Measurements from ENCODE around the gene ACSS1. TPM values are rescaled to one million over a fixed set of nuclear protein-coding genes. Genes with fewer than 3 reads are reported as not detected.

ACSS1 gene
- total and polyA plus RNA-seq, 2 of the 8 experiments (the other 6 are each of a cell fraction or from before 2014, with no cell fraction given) = 2.6 to 3.4 TPM

DNA sequence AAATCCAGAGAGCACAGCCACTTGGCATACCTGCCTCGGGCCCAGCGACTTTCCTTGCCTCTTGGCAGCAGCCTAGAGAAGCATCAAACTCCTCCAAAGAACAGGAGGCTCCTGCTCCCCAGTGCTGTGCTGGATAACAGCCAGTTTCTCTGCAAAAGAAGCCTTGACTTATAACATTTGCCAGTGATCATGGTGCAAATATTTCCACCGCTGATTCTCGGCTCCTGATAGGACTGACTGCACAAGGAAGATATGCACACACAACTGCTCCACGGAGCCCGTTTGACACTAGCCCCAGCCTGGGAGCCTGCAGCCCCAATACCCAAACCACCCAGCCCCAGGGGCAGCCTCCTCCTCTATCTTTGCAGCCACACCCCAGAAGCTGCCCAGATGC lies 17.5 kb downstream of the ACSS1 start:
- H3K79me2 ChIP-seq (ENCODE audit: control insufficient read depth in 1 of 2, insufficient read depth in 2 of 2, low read length in 2 of 2) = no peaks in the 10 kb centered on the region
- no peak overlapping the region for H3K27ac ChIP-seq (ENCODE audit: low read depth, low read length)
- H3K4ac ChIP-seq (replicated peaks; ENCODE audit: insufficient read length, low read depth, low read length) = no peak overlapping the region
- H3K27me3 ChIP-seq (replicated peaks in 1 of 4; ENCODE audit: control insufficient read depth in 3 of 4, extremely low read depth in 1 of 4, insufficient read depth in 3 of 4, low read length in 3 of 4) = no peaks in the 10 kb centered on the region; a peak in 1 of 7 replicates
- no peak overlapping the region for H2BK15ac ChIP-seq (ENCODE audit: low read length)
- no peaks in the 10 kb centered on the region for H3K9me3 ChIP-seq (ENCODE audit: insufficient read depth in 2 of 2, low read depth in 1 of 2, low read length in 1 of 2)
- H4K91ac ChIP-seq (replicated peaks; ENCODE audit: insufficient read length, low read length) = no peak overlapping the region
- no peak for DNase-seq (ENCODE audit: low read depth in 1 of 2, low spot score in 2 of 2)
- H4K5ac ChIP-seq (ENCODE audit: insufficient read length, low read depth, low read length) = no peak overlapping the region
- no peaks in the 10 kb centered on the region; a peak in 1 of 7 replicates for H3K4me1 ChIP-seq (replicated peaks in 1 of 4; ENCODE audit: control insufficient read depth in 3 of 4, insufficient read depth in 4 of 4, low read length in 3 of 4)
- POLR2A ChIA-PET (ENCODE audit: partially characterized antibody) = interaction anchor here (0.7 kb wide), 1 partner anchor 22 kb away, joined by 4 read pairs; no protein-coding TSS in a partner anchor
- FAIRE-seq = no peak
- no peaks in the 10 kb centered on the region for H3K79me1 ChIP-seq (ENCODE audit: low read depth, low read length)
- no peaks in the 10 kb centered on the region for H3K23me2 ChIP-seq (ENCODE audit: low read depth, low read length)
- no peak overlapping the region for H2BK5ac ChIP-seq (ENCODE audit: low read depth, low read length)
- H2BK12ac ChIP-seq (ENCODE audit: low read depth, low read length) = no peak overlapping the region
- no peak overlapping the region for H3K18ac ChIP-seq (ENCODE audit: extremely low read depth, low read length)
- CTCF ChIA-PET (ENCODE audit: partially characterized antibody) = no interaction called here
- H4K8ac ChIP-seq (ENCODE audit: extremely low read depth, insufficient read depth, low read length) = no peak overlapping the region
- H3K4me3 ChIP-seq (ENCODE audit: extremely low read depth in 1 of 4, insufficient read depth in 2 of 4, low read depth in 3 of 4, low read length in 4 of 4) = no peak overlapping the region
- H3K14ac ChIP-seq (ENCODE audit: insufficient read length) = no peak overlapping the region
- WGBS, 2 experiments (ENCODE audit: extremely low coverage in 1 of 2, insufficient coverage in 1 of 2, insufficient read length in 1 of 2, insufficient replicate concordance in 2 of 2, low coverage in 1 of 2, low lambda C conversion rate in 2 of 2, missing lambda C conversion rate in 1 of 2) = 95% methylated on average over 6 of the region's 6 CpGs; no CpG with 5 or more reads in 1 of the 2 experiments
- H2AFZ ChIP-seq (ENCODE audit: low read length) = no peak overlapping the region
- H3K36me3 ChIP-seq (ENCODE audit: control insufficient read depth in 2 of 4, insufficient read depth in 4 of 4, low read length in 3 of 4) = no peaks in the 10 kb centered on the region
- no peak overlapping the region for H3K9ac ChIP-seq (replicated peaks in 1 of 4; ENCODE audit: extremely low read depth in 1 of 4, low read depth in 3 of 4, low read length in 3 of 4)
- no peak overlapping the region for H3K23ac ChIP-seq (ENCODE audit: insufficient read length)
- no peaks in the 10 kb centered on the region for H4K20me1 ChIP-seq (replicated peaks in 1 of 2; ENCODE audit: control insufficient read depth in 1 of 2, insufficient read depth in 2 of 2, low read length in 2 of 2)
- H2BK120ac ChIP-seq (replicated peaks; ENCODE audit: low read depth, low read length) = no peak overlapping the region
- H2BK20ac ChIP-seq (ENCODE audit: low read length) = no peak overlapping the region
- no peak overlapping the region for H2AK5ac ChIP-seq (ENCODE audit: low read depth, low read length)
- no peak overlapping the region for H3K4me2 ChIP-seq (ENCODE audit: insufficient read depth in 1 of 2, low read depth in 2 of 2, low read length in 2 of 2)
- no peak overlapping the region for H3K56ac ChIP-seq (replicated peaks; ENCODE audit: insufficient read length, low read depth, low read length)
- TF ChIP-seq CBX5 (IDR thresholded peaks at IDR 0.05; ENCODE audit: low read depth, low read length) = no peak
- TF ChIP-seq RBBP5 (IDR thresholded peaks at IDR 0.05; ENCODE audit: borderline replicate concordance, low read depth, low read length) = no peak
- no peak for TF ChIP-seq JUN (IDR thresholded peaks at IDR 0.05; ENCODE audit: low read depth, low read length)
- TF ChIP-seq BCL11A (IDR thresholded peaks at IDR 0.05; ENCODE audit: low read depth in 2 of 2, low read length in 2 of 2) = no peak
